DOHH2 (cell line): ENCODE data around the gene RIPPLY3.

Source experiments
- EZH2phosphoT487 ChIP-seq: fragments of 200-600 bp; sonication (generic); IDR thresholded peaks from 2 replicates; pipeline ENCODE4 v1.6.1; 2017; ENCODE audit warnings: borderline replicate concordance, mild to moderate bottlenecking, antibody characterized with exemption, low read length, moderate library complexity, mixed read lengths
- TF ChIP-seq, protein P1 (sequence below): fragments of 200-600 bp; sonication (generic); IDR thresholded peaks from one replicate; pipeline ENCODE4 v1.5.1; 2014; ENCODE audit warnings: antibody characterized with exemption, mild to moderate bottlenecking, low read depth, low read length; ENCODE audit not compliant: poor library complexity, severe bottlenecking

DNA sequence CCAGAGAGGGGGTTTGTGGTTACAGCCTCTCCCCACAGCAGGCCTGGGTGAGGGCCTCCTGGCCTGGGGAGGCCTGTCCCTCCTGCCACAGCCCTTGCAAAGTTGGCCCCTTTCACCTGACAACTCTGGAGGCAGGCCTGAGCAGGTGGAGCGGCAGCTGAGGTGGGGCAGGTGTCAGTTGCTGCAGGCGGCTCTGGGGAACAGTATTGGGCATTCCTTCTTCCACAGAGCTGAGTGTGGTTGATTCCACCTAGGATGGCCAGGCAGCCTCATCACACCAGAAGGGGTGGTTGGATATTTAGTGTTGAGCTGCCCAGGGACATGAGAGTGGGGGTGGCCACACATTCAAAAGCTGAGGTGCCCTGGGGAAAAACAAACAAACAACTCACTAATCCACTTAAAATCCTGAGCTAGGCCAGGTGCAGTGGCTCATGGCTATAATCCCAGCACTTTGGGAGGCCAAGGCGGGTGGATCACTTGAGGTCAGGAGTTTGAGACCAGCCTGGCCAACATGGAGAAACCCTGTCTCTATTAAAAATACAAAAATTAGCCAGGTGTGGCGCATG is 35.3 kb downstream of the RIPPLY3 start:
- TF ChIP-seq, protein P1, sequence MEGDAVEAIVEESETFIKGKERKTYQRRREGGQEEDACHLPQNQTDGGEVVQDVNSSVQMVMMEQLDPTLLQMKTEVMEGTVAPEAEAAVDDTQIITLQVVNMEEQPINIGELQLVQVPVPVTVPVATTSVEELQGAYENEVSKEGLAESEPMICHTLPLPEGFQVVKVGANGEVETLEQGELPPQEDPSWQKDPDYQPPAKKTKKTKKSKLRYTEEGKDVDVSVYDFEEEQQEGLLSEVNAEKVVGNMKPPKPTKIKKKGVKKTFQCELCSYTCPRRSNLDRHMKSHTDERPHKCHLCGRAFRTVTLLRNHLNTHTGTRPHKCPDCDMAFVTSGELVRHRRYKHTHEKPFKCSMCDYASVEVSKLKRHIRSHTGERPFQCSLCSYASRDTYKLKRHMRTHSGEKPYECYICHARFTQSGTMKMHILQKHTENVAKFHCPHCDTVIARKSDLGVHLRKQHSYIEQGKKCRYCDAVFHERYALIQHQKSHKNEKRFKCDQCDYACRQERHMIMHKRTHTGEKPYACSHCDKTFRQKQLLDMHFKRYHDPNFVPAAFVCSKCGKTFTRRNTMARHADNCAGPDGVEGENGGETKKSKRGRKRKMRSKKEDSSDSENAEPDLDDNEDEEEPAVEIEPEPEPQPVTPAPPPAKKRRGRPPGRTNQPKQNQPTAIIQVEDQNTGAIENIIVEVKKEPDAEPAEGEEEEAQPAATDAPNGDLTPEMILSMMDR: no peak
- TF ChIP-seq EZH2phosphoT487: no peak
